ENCODE results near the gene CCDC33.

The CCDC33 gene

GRCh38 chr15:74362482-74362881, 126.4 kb downstream of the CCDC33 start:
- Histone ChIP-seq H3K27me3 (peaks cover 91% of the 10 kb centered on the region), H3K9me3 (no peaks in the 10 kb centered on the region), H3K4me1 (ENCODE audit: control insufficient read depth in 1 of 2, insufficient read depth in 1 of 2, low read depth in 1 of 2, low read length in 1 of 2) (peaks cover 0 to 6% of the 10 kb centered on the region in 2 experiments), H3K27ac (no peak overlapping the region), H3K36me3 (no peaks in the 10 kb centered on the region), H3K4me3 (ENCODE audit: low read depth in 1 of 2, low read length in 1 of 2) (no peak overlapping the region)
- TF ChIP-seq CTCF (IDR thresholded peaks at IDR 0.05), result no peak

GRCh38 chr15:74364936-74365597, 128.9 kb downstream of the CCDC33 start:
- TF ChIP-seq CTCF (IDR thresholded peaks at IDR 0.05), result no peak
- Histone ChIP-seq H3K27ac (no peak overlapping the region), H3K4me1 (ENCODE audit: control insufficient read depth in 1 of 2, insufficient read depth in 1 of 2, low read depth in 1 of 2, low read length in 1 of 2) (peaks cover 0 to 6% of the 10 kb centered on the region in 2 experiments), H3K36me3 (no peaks in the 10 kb centered on the region), H3K4me3 (ENCODE audit: low read depth in 1 of 2, low read length in 1 of 2) (no peak overlapping the region), H3K27me3 (peaks cover 95% of the 10 kb centered on the region), H3K9me3 (no peaks in the 10 kb centered on the region)

GRCh38 chr15:74365598-74366445, 129.7 kb downstream of the CCDC33 start:
- TF ChIP-seq CTCF (IDR thresholded peaks at IDR 0.05), result no peak
- Histone ChIP-seq H3K4me1 (ENCODE audit: control insufficient read depth in 1 of 2, insufficient read depth in 1 of 2, low read depth in 1 of 2, low read length in 1 of 2) (peaks cover 0 to 6% of the 10 kb centered on the region in 2 experiments), H3K27ac (no peak overlapping the region), H3K9me3 (no peaks in the 10 kb centered on the region), H3K4me3 (ENCODE audit: low read depth in 1 of 2, low read length in 1 of 2) (peak overlapping the region in 1 of 2 experiments; percentile 1), H3K36me3 (no peaks in the 10 kb centered on the region), H3K27me3 (peaks cover 98% of the 10 kb centered on the region)

GRCh38 chr15:74367296-74367854, 131.2 kb downstream of the CCDC33 start, which contains the start of gene CYP11A1:
TSS of gene CYP11A1 (minus strand) at chr15:74367646. CDS start at chr15:74367585, 61 bp downstream.
- no peak for TF ChIP-seq CTCF (IDR thresholded peaks at IDR 0.05)
- Histone ChIP-seq H3K4me3 (ENCODE audit: low read depth in 1 of 2, low read length in 1 of 2) (no peak within 1 kb of the TSS), H3K27ac (no peak within 1 kb of the TSS), H3K36me3 (no peaks in the 10 kb centered on the region), H3K27me3 (peaks cover 100% of the 10 kb centered on the region), H3K9me3 (no peaks in the 10 kb centered on the region), H3K4me1 (ENCODE audit: control insufficient read depth in 1 of 2, insufficient read depth in 1 of 2, low read depth in 1 of 2, low read length in 1 of 2) (peaks cover 0 to 6% of the 10 kb centered on the region in 2 experiments)

GRCh38 chr15:74368121-74368520, 132.0 kb downstream of the CCDC33 start:
- Histone ChIP-seq H3K27me3 (peaks cover 100% of the 10 kb centered on the region), H3K27ac (no peak overlapping the region), H3K4me1 (ENCODE audit: control insufficient read depth in 1 of 2, insufficient read depth in 1 of 2, low read depth in 1 of 2, low read length in 1 of 2) (peaks cover 0 to 6% of the 10 kb centered on the region in 2 experiments), H3K4me3 (ENCODE audit: low read depth in 1 of 2, low read length in 1 of 2) (no peak overlapping the region), H3K36me3 (no peaks in the 10 kb centered on the region), H3K9me3 (no peaks in the 10 kb centered on the region)
- no peak for TF ChIP-seq CTCF (IDR thresholded peaks at IDR 0.05)

All from neutrophil (primary cell).